Parathyroid adenoma (tissue), 2 donors: Measurements from ENCODE around the gene MAP3K7.

Source experiments
- H2AFZ ChIP-seq: fragments of 300-600 bp; sonication (generic); one replicate; pipeline ENCODE4 v1.7.0; 2017; ENCODE audit warnings: antibody characterized with exemption, mild to moderate bottlenecking
- H3K27ac ChIP-seq: fragments of 300-600 bp; sonication (generic); one replicate; pipeline ENCODE4 v1.7.0; 2017
- H3K27me3 ChIP-seq: fragments of 300-600 bp; sonication (generic); one replicate; pipeline ENCODE4 v1.7.0; 2017; ENCODE audit warnings: low read length; ENCODE audit not compliant: control insufficient read depth, insufficient read depth
- H3K36me3 ChIP-seq: fragments of 300-600 bp; sonication (generic); one replicate; pipeline ENCODE4 v1.7.0; 2017; ENCODE audit warnings: low read length; ENCODE audit not compliant: control insufficient read depth, insufficient read depth
- H3K4me1 ChIP-seq: fragments of 300-600 bp; sonication (generic); one replicate; pipeline ENCODE4 v1.7.0; 2017; ENCODE audit warnings: control low read depth
- H3K4me2 ChIP-seq: fragments of 300-600 bp; sonication (generic); one replicate; pipeline ENCODE4 v1.7.0; 2017; ENCODE audit warnings: low read length
- H3K4me3 ChIP-seq: fragments of 300-600 bp; sonication (generic); one replicate; pipeline ENCODE4 v1.7.0; 2017; ENCODE audit warnings: low read depth, low read length
- H3K79me2 ChIP-seq: fragments of 300-600 bp; sonication (generic); one replicate; pipeline ENCODE4 v1.7.0; 2017; ENCODE audit warnings: control low read depth
- H3K9ac ChIP-seq: fragments of 300-600 bp; sonication (generic); one replicate; pipeline ENCODE4 v1.7.0; 2017; ENCODE audit warnings: mild to moderate bottlenecking
- H3K9me3 ChIP-seq: fragments of 300-600 bp; sonication (generic); one replicate; pipeline ENCODE4 v1.7.0; 2017; ENCODE audit warnings: low read length; ENCODE audit not compliant: control insufficient read depth
- TF ChIP-seq, protein P1 (sequence below): fragments of 300-600 bp; sonication (generic); IDR thresholded peaks from one replicate; pipeline ENCODE4 v1.7.0; 2017; ENCODE audit warnings: antibody characterized with exemption, mild to moderate bottlenecking
- donor health status: primary hyperparathyroidism.

The MAP3K7 gene

DNA sequence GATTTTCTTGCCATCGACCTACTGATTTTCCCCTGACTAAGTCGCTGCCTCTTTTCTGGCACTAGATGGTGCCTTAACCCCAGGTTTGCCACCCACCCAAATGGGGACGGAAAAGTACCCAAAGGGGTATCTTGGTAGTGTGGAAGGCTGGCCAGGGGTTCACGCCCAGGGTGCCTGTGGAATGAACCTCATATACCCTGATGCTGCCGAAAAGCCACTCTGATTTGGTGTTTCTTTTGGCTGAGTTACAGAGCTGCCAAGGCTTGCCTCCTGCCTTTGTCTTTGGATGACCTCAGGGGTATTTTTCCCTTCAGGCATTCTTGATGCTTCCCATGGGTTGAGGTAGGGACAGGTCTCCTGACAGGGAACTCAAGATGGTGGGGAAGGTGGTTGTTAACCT, 78.1 kb downstream of the MAP3K7 start:
- Histone ChIP-seq H3K9me3 (no peaks in the 10 kb centered on the region), H3K79me2 (no peaks in the 10 kb centered on the region), H3K4me1 (no peaks in the 10 kb centered on the region), H3K4me2 (no peak overlapping the region), H2AFZ (no peak overlapping the region), H3K27ac (no peak overlapping the region), H3K36me3 (no peaks in the 10 kb centered on the region), H3K9ac (no peak overlapping the region), H3K4me3 (no peak overlapping the region), H3K27me3 (no peaks in the 10 kb centered on the region)
- TF ChIP-seq, protein P1, sequence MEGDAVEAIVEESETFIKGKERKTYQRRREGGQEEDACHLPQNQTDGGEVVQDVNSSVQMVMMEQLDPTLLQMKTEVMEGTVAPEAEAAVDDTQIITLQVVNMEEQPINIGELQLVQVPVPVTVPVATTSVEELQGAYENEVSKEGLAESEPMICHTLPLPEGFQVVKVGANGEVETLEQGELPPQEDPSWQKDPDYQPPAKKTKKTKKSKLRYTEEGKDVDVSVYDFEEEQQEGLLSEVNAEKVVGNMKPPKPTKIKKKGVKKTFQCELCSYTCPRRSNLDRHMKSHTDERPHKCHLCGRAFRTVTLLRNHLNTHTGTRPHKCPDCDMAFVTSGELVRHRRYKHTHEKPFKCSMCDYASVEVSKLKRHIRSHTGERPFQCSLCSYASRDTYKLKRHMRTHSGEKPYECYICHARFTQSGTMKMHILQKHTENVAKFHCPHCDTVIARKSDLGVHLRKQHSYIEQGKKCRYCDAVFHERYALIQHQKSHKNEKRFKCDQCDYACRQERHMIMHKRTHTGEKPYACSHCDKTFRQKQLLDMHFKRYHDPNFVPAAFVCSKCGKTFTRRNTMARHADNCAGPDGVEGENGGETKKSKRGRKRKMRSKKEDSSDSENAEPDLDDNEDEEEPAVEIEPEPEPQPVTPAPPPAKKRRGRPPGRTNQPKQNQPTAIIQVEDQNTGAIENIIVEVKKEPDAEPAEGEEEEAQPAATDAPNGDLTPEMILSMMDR, result no peak

DNA sequence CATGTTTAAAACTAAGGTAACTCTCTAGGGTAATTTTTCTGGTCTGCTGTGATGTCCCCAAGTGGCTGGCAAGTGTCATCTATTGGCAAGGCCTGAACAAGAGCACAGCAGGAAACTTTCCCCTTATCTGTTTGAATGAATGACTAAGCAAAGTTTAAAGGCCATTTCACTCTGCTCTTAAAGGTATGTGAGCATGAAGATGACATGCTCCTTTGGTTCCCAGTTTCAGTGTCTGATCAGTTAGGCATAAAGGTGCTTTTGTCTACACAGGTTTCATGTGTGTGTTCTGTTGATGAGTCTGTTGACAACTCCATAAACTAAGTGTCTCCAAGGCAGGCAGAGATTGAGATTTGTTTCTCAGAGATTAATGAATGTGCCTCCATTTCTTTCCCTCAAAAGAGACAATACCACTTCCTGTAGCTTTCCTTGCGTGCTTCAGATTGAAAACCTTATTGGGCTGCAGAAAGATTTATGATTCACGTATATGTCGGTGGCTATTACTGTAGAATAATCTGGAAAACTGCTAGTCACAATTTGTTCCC, 83.9 kb downstream of the MAP3K7 start:
- Histone ChIP-seq H3K9ac (no peak overlapping the region), H3K4me2 (no peak overlapping the region), H3K4me3 (no peak overlapping the region), H3K9me3 (no peaks in the 10 kb centered on the region), H2AFZ (no peak overlapping the region), H3K36me3 (no peaks in the 10 kb centered on the region), H3K4me1 (no peaks in the 10 kb centered on the region), H3K27ac (no peak overlapping the region), H3K27me3 (no peaks in the 10 kb centered on the region), H3K79me2 (no peaks in the 10 kb centered on the region)
- TF ChIP-seq, protein P1, result no peak

DNA sequence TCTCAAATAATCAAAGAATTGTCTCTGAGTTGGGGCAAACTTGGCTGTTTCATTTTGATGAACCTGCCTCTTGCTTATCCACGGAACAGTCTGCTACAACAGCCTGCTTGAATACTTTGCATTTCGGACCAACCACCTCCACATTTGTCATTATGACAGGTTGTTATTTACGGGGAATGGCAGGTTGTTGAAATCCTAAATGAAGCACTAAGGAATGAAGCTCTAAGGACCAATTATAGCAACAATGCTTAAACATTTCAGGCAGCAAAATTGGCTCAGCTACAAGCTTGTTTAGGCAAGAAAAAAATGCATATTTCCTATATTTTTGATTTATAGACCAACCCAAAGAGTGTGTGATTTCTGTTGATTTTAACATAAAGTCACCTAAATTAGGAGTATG, 84.5 kb downstream of the MAP3K7 start:
- no peak overlapping the region for H2AFZ ChIP-seq
- no peaks in the 10 kb centered on the region for H3K79me2 ChIP-seq
- H3K4me1 ChIP-seq, result no peaks in the 10 kb centered on the region
- no peak overlapping the region for H3K4me3 ChIP-seq
- no peak overlapping the region for H3K27ac ChIP-seq
- no peaks in the 10 kb centered on the region for H3K36me3 ChIP-seq
- H3K4me2 ChIP-seq, result no peak overlapping the region
- H3K27me3 ChIP-seq, result no peaks in the 10 kb centered on the region
- H3K9me3 ChIP-seq, result no peaks in the 10 kb centered on the region
- TF ChIP-seq, protein P1, result no peak
- H3K9ac ChIP-seq, result no peak overlapping the region

DNA sequence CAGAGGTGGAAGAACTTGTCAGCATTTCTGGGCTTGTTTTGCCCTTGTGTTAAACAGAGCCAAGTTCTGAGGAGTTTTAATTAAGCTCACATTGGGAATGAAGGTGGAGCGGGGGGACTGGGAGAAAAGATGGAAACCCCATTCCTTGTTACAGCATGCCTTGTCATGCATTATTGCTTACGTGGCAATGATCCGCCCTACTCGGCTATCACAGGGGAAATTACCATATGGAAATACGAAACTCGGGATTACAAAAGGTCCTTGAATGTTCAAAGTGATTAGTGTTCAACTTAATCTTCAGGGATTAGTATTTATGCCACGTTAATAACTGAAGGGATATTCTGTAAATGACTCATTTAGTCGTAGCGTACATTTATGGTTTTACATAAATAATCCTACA, 86.4 kb downstream of the MAP3K7 start:
- Histone ChIP-seq H3K4me3 (no peak overlapping the region), H2AFZ (no peak overlapping the region), H3K4me2 (no peak overlapping the region), H3K36me3 (no peaks in the 10 kb centered on the region), H3K27me3 (no peaks in the 10 kb centered on the region), H3K9ac (no peak overlapping the region), H3K4me1 (no peaks in the 10 kb centered on the region), H3K79me2 (no peaks in the 10 kb centered on the region), H3K9me3 (no peaks in the 10 kb centered on the region), H3K27ac (no peak overlapping the region)
- TF ChIP-seq, protein P1, result no peak

DNA sequence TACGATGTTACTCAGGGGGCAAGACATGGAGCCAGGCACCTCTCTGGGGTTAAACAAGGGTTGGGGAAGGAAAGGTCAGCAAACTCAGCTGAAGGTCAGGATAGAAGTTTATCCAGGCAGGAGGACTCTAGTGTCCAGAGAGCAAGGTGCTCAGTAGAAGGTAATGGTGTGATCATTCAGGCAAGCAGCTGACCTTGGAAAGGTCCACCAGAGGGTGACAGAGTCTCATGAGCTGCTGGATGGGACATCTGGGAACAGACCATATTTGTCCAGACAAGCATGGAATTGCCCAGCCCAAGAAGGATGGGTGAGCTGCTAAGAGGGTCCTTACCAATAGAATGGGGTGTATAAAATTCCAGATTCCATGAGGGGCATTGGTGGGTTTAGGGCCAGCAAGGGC, 89.5 kb downstream of the MAP3K7 start:
- Histone ChIP-seq H3K36me3 (no peaks in the 10 kb centered on the region), H3K4me3 (no peak overlapping the region), H3K9ac (no peak overlapping the region), H3K4me1 (no peaks in the 10 kb centered on the region), H3K79me2 (no peaks in the 10 kb centered on the region), H3K4me2 (no peak overlapping the region), H3K27ac (no peak overlapping the region), H3K27me3 (no peaks in the 10 kb centered on the region), H3K9me3 (no peaks in the 10 kb centered on the region), H2AFZ (no peak overlapping the region)
- TF ChIP-seq, protein P1, result no peak
